B cell (primary cell): ENCODE results near the gene NKX6-1. TPM values are rescaled to one million over a fixed set of nuclear protein-coding genes. Genes with fewer than 3 reads are reported as not detected.

Experiments
- ATAC-seq: fragments of 200-7000 bp; cut with Tn5 transposase; one replicate; pipeline ENCODE4 v1.10.0; 2021; ENCODE audit warnings: low read depth, mild to moderate bottlenecking, moderate number of reproducible peaks, moderate library complexity
- CTCF ChIA-PET: fragments of 350-600 bp; sonication (Branson Sonifier 250); formaldehyde crosslinking; loops from one replicate; lab custom pipeline; 2021; ENCODE audit warnings: antibody characterized with exemption, inconsistent platforms; lab: Charles Lee
- POLR2A ChIA-PET: fragments of 350-600 bp; sonication (Branson Sonifier 250); formaldehyde crosslinking; loops from one replicate; lab custom pipeline; 2021; ENCODE audit warnings: antibody characterized with exemption; lab: Charles Lee
- DNase-seq: peaks from one replicate; pipeline ENCODE4 v3.0.0; 2013
- H2AFZ ChIP-seq: 2 replicates; pipeline ENCODE4 v1.6.1; 2012; ENCODE audit warnings: mild to moderate bottlenecking, low read depth, low read length; ENCODE audit not compliant: insufficient read depth, poor library complexity, severe bottlenecking
- H3K27ac ChIP-seq, 2 donors: 1 replicate in 1 of 2; 2 replicates in 1 of 2; pipeline ENCODE4 v1.5.1; 2012 to 2013; ENCODE audit warnings: low read length in 2 of 2, mild to moderate bottlenecking in 2 of 2, moderate library complexity in 1 of 2
- H3K27me3 ChIP-seq, 4 experiments: fragments of 200-600 bp in 1 of 4; sonication (generic) in 1 of 4; replicated peaks in 1 of 4; 1 replicate in 2 of 4; 2 replicates in 2 of 4; pipeline versions ENCODE4 v1.6.1 to v1.7.0; 2013 to 2016; ENCODE audit warnings: low read length in 3 of 4, mild to moderate bottlenecking in 2 of 4, mixed read lengths in 1 of 4, moderate library complexity in 1 of 4; ENCODE audit not compliant: insufficient read depth in 4 of 4, control insufficient read depth in 3 of 4; ENCODE audit errors: control extremely low read depth in 1 of 4
- H3K36me3 ChIP-seq, 2 experiments: replicated peaks in 1 of 2; 1 replicate in 1 of 2; 2 replicates in 1 of 2; pipeline versions ENCODE4 v1.6.1 to v1.7.1; 2013; ENCODE audit warnings: low read length in 1 of 2; ENCODE audit not compliant: insufficient read depth in 2 of 2, control insufficient read depth in 1 of 2; ENCODE audit errors: control extremely low read depth in 1 of 2, extremely low read depth in 1 of 2
- H3K4me1 ChIP-seq, 2 donors: fragments of 200-600 bp in 1 of 2; sonication (generic) in 1 of 2; 1 replicate in 1 of 2; 2 replicates in 1 of 2; pipeline versions ENCODE4 v1.5.1 to v1.6.1; 2013 to 2017; ENCODE audit warnings: low read length in 2 of 2; ENCODE audit not compliant: control insufficient read depth in 2 of 2, insufficient read depth in 2 of 2
- H3K4me2 ChIP-seq: replicated peaks from 2 replicates; pipeline ENCODE3; 2012; ENCODE audit warnings: mild to moderate bottlenecking, low read depth, low read length; ENCODE audit not compliant: poor library complexity, severe bottlenecking
- H3K4me3 ChIP-seq, 5 experiments: fragments of 200-600 bp in 1 of 5; sonication (generic) in 1 of 5; 1 replicate in 3 of 5; 2 replicates in 2 of 5; pipeline versions ENCODE4 v1.5.1 to v1.7.0; 2011 to 2016; ENCODE audit warnings: low read length in 4 of 5, mild to moderate bottlenecking in 4 of 5, low read depth in 2 of 5, control low read depth in 1 of 5, moderate library complexity in 1 of 5; ENCODE audit not compliant: insufficient read depth in 1 of 5; ENCODE audit errors: control extremely low read depth in 1 of 5, extremely low read depth in 1 of 5
- H3K79me2 ChIP-seq: fragments of 200-600 bp; sonication (generic); one replicate; pipeline ENCODE4 v1.6.0; 2016; ENCODE audit warnings: low read length; ENCODE audit not compliant: control insufficient read depth, insufficient read depth
- H3K9ac ChIP-seq: fragments of 200-600 bp; sonication (generic); 2 replicates; pipeline ENCODE4 v1.6.1; 2017; ENCODE audit warnings: mild to moderate bottlenecking, low read length, moderate library complexity
- H3K9me3 ChIP-seq, 3 donors: one replicate each; pipeline versions ENCODE4 v1.6.1 to v1.7.1; 2013; ENCODE audit warnings: low read length in 2 of 3; ENCODE audit not compliant: control insufficient read depth in 2 of 3, insufficient read depth in 1 of 3; ENCODE audit errors: control extremely low read depth in 1 of 3
- H4K20me1 ChIP-seq: 2 replicates; pipeline ENCODE4 v1.6.0; 2012; ENCODE audit warnings: mild to moderate bottlenecking, low read length; ENCODE audit not compliant: insufficient read depth, control insufficient read depth, poor library complexity, severe bottlenecking
- H3K27ac Mint-ChIP-seq: one replicate; pipeline ENCODE4 v1.8.0; 2021; ENCODE audit warnings: mixed read lengths
- H3K27me3 Mint-ChIP-seq: one replicate; pipeline ENCODE4 v1.8.0; 2021; ENCODE audit warnings: mixed read lengths
- H3K4me1 Mint-ChIP-seq: one replicate; pipeline ENCODE4 v1.8.0; 2021; ENCODE audit warnings: mixed read lengths
- H3K4me3 Mint-ChIP-seq: one replicate; pipeline ENCODE4 v1.8.0; 2021; ENCODE audit warnings: mixed read lengths
- H3K9me3 Mint-ChIP-seq: one replicate; pipeline ENCODE4 v1.8.0; 2022; ENCODE audit warnings: mixed read lengths; ENCODE audit not compliant: insufficient read depth
- EZH2 ChIP-seq: IDR thresholded peaks from 2 replicates; pipeline ENCODE4 v1.6.1; 2012; ENCODE audit warnings: borderline replicate concordance, low read depth, mild to moderate bottlenecking, moderate library complexity, low read length; ENCODE audit not compliant: insufficient read depth, poor library complexity, severe bottlenecking
- WGBS: methylation state at CpG from one replicate; pipeline ENCODE4 v1.1.5; 2013; ENCODE audit warnings: missing lambda C conversion rate; ENCODE audit not compliant: insufficient coverage; 5-methylcytosine and 5-hydroxymethylcytosine counted together
- intact Hi-C: fragments of 100-400 bp; cut with micrococcal nuclease; formaldehyde crosslinking; loops from one replicate; pipeline ENCODE4 v1.10.0; 2022
- polyA plus RNA-seq: library from polyadenylated mRNA; depleted of rRNA; stranded (reverse); fragments of >200 nt; gene quantifications from 2 replicates; pipeline ENCODE4 v1.2.3, GENCODE V29; 2012
- total RNA-seq, 2 donors: library from RNA; stranded (reverse); fragments of 120-200 nt in 1 of 2; gene quantifications; 1 replicate in 1 of 2; 2 replicates in 1 of 2; pipeline versions ENCODE4 v1.2.3 to v1.2.4, GENCODE V29; 2013 to 2022
- TF ChIP-seq, protein P1 (sequence below): fragments of 200-600 bp; IDR thresholded peaks from one replicate; pipeline ENCODE4 v1.8.0; 2022; ENCODE audit warnings: antibody characterized with exemption, mild to moderate bottlenecking

Gene NKX6-1
- total and polyA plus RNA-seq, 2 donors (not counting 1 experiment from before 2014, with no cell fraction given) = not detected

DNA sequence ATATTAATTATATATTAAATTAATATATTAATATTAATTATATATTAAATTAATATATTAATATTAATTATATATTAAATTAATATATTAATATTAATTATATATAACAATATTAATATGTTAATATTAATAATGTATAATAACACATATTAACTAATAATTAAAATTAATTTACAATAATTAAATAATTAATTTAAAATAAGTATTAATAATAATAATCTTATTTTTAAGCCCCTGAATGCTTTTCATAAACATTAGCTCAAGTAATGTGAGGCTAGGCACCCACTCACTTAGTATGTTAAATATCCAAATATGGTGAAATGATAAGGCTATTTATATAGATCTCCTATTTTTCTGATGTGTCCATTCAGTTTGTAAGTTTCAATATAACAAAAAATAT is 26.9 kb downstream of the NKX6-1 start:
- peaks cover 11% of the 10 kb centered on the region for H3K27me3 Mint-ChIP-seq
- no peaks in the 10 kb centered on the region for H3K9me3 Mint-ChIP-seq
- ChIA-PET POLR2A (no interaction called here), CTCF (no interaction called here)
- no peaks in the 10 kb centered on the region for H3K36me3 ChIP-seq
- H3K79me2 ChIP-seq = no peaks in the 10 kb centered on the region
- DNase-seq (no peak), ATAC-seq (no peak)
- H3K4me3 ChIP-seq = no peak overlapping the region
- no peaks in the 10 kb centered on the region for H3K4me1 Mint-ChIP-seq
- H3K4me2 ChIP-seq = no peak overlapping the region
- H3K4me3 Mint-ChIP-seq = no peak overlapping the region
- no peak overlapping the region for H2AFZ ChIP-seq
- no peak overlapping the region for H3K27ac ChIP-seq
- no peak overlapping the region for H3K9ac ChIP-seq
- H3K27ac Mint-ChIP-seq = no peak overlapping the region
- intact Hi-C loops = no loop called here
- H4K20me1 ChIP-seq = no peaks in the 10 kb centered on the region
- H3K27me3 ChIP-seq = peaks cover 0 to 3% (median 0%) of the 10 kb centered on the region in 4 experiments
- H3K9me3 ChIP-seq = peaks cover 0 to 2% (median 0%) of the 10 kb centered on the region in 3 donors
- no peaks in the 10 kb centered on the region for H3K4me1 ChIP-seq
- TF ChIP-seq, protein P1, sequence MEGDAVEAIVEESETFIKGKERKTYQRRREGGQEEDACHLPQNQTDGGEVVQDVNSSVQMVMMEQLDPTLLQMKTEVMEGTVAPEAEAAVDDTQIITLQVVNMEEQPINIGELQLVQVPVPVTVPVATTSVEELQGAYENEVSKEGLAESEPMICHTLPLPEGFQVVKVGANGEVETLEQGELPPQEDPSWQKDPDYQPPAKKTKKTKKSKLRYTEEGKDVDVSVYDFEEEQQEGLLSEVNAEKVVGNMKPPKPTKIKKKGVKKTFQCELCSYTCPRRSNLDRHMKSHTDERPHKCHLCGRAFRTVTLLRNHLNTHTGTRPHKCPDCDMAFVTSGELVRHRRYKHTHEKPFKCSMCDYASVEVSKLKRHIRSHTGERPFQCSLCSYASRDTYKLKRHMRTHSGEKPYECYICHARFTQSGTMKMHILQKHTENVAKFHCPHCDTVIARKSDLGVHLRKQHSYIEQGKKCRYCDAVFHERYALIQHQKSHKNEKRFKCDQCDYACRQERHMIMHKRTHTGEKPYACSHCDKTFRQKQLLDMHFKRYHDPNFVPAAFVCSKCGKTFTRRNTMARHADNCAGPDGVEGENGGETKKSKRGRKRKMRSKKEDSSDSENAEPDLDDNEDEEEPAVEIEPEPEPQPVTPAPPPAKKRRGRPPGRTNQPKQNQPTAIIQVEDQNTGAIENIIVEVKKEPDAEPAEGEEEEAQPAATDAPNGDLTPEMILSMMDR = no peak
- TF ChIP-seq EZH2 = no peak

DNA sequence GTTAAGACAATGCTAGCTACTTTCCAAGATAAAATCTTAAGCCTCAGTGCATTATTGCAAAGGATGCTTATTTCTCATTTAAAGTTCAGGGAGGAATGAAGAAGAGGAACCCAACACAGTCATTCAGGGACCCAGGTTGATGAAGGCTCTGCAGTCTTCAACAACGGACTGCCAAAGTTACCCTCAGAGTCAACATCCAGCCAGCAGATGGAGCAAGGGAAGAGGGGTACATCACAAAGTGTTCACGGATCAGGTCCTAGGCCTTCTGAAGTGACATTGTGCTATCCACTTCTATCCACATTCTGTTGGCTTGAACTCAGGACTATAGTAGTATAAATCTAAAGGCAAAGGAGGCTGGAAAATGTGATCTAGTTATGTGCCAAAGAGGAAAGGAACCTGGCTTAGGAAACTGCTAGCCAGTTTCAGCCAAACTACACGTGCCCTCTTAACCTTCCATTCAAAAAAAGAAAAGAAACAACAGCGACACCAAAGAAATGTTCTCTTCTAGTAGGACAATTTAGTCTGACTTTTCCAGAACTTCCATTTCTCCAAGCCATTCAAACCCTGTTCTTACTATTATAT is 28.8 kb downstream of the NKX6-1 start:
- H3K9ac ChIP-seq = no peak overlapping the region
- ChIA-PET POLR2A (no interaction called here), CTCF (no interaction called here)
- Mint-ChIP-seq H3K27me3 (peaks cover 11% of the 10 kb centered on the region), H3K27ac (no peak overlapping the region), H3K4me3 (no peak overlapping the region), H3K9me3 (no peaks in the 10 kb centered on the region), H3K4me1 (no peaks in the 10 kb centered on the region)
- no peak overlapping the region for H3K4me2 ChIP-seq
- H3K4me3 ChIP-seq = no peak overlapping the region
- no peaks in the 10 kb centered on the region for H3K79me2 ChIP-seq
- ATAC-seq (no peak), DNase-seq (no peak)
- H4K20me1 ChIP-seq = no peaks in the 10 kb centered on the region
- no peak for TF ChIP-seq EZH2
- TF ChIP-seq, protein P1 = no peak
- H3K27ac ChIP-seq = no peak overlapping the region
- intact Hi-C loops = no loop called here
- H2AFZ ChIP-seq = no peak overlapping the region
- H3K9me3 ChIP-seq = peaks cover 0 to 2% (median 0%) of the 10 kb centered on the region in 3 donors
- no peaks in the 10 kb centered on the region for H3K27me3 ChIP-seq
- H3K36me3 ChIP-seq = no peaks in the 10 kb centered on the region
- no CpG with 5 or more reads among the region's 4 CpGs for WGBS
- H3K4me1 ChIP-seq = no peaks in the 10 kb centered on the region
